ENCODE data around the gene GPC4. TPM values are rescaled to one million over a fixed set of nuclear protein-coding genes. Genes with fewer than 3 reads are reported as not detected.

GPC4 gene
- total and polyA plus RNA-seq, 2 donors (not counting 3 experiments of a cell fraction or from before 2014, with no cell fraction given), result 0.20 TPM; not detected in 1

DNA sequence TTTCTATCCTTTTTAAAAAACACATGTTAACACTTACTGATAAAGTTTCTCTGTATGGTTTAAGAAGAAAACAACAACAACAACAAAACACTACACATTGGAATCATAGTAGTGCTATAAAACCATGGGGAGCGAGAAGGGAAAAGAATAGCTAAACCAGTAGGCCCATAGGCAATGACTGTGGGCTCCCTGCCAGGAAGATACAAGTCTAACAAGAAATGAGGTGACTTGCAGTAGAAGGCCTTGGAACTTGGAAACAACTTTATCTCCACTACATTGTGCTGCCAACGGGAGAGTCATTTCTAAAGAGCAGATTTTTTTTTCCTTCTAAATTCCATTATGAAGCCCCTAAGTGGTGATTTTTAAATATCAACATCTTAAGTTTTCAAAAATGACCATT lies 78.0 kb downstream of the GPC4 start:
- intact Hi-C loops (cut with micrococcal nuclease), result loop anchor here (10.0 kb wide), 1 partner anchor 438 kb away; no protein-coding TSS in a partner anchor
- dilution Hi-C loops (cut with MboI; ENCODE audit: extremely low pct_ligation_motif_present, low sequenced_read_pairs), result no loop called here
- Histone ChIP-seq H3K9me3 (replicated peaks; ENCODE audit: control insufficient read depth, insufficient read depth, low read length) (no peaks in the 10 kb centered on the region), H3K27me3 (ENCODE audit: control insufficient read depth in 2 of 2, insufficient read depth in 2 of 2, low read length in 2 of 2) (no peaks in the 10 kb centered on the region), H3K27ac (ENCODE audit: insufficient read depth, low read depth, low read length) (no peak overlapping the region), H3K79me2 (ENCODE audit: control insufficient read depth, insufficient read depth, low read length) (no peaks in the 10 kb centered on the region), H3K9ac (replicated peaks; ENCODE audit: extremely low read depth, insufficient read depth, low read length) (no peak overlapping the region), H3K4me3 (replicated peaks in 1 of 3; ENCODE audit: insufficient read depth in 1 of 3, low read depth in 1 of 3, low read length in 3 of 3) (no peak overlapping the region), H3K4me2 (ENCODE audit: insufficient read depth, low read length) (no peak overlapping the region), H4K20me1 (replicated peaks; ENCODE audit: control insufficient read depth, extremely low read depth, insufficient read depth, low read length) (no peaks in the 10 kb centered on the region), H2AFZ (ENCODE audit: low read depth, low read length) (no peak overlapping the region), H3K9me1 (replicated peaks; ENCODE audit: control insufficient read depth, extremely low read depth, insufficient read depth, low read length) (no peaks in the 10 kb centered on the region), H3K4me1 (ENCODE audit: control insufficient read depth, extremely low read depth, insufficient read depth, low read length) (no peaks in the 10 kb centered on the region), H3K36me3 (ENCODE audit: control insufficient read depth in 2 of 2, extremely low read depth in 1 of 2, insufficient read depth in 2 of 2, low read length in 2 of 2) (no peaks in the 10 kb centered on the region)
- no peak for FAIRE-seq
- no TSS peak for BruUV-seq (replicated peaks)
- no peak for TF ChIP-seq FOS (IDR thresholded peaks at IDR 0.05; ENCODE audit: borderline replicate concordance, insufficient read depth, low read length)
- TF ChIP-seq, protein P1, sequence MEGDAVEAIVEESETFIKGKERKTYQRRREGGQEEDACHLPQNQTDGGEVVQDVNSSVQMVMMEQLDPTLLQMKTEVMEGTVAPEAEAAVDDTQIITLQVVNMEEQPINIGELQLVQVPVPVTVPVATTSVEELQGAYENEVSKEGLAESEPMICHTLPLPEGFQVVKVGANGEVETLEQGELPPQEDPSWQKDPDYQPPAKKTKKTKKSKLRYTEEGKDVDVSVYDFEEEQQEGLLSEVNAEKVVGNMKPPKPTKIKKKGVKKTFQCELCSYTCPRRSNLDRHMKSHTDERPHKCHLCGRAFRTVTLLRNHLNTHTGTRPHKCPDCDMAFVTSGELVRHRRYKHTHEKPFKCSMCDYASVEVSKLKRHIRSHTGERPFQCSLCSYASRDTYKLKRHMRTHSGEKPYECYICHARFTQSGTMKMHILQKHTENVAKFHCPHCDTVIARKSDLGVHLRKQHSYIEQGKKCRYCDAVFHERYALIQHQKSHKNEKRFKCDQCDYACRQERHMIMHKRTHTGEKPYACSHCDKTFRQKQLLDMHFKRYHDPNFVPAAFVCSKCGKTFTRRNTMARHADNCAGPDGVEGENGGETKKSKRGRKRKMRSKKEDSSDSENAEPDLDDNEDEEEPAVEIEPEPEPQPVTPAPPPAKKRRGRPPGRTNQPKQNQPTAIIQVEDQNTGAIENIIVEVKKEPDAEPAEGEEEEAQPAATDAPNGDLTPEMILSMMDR (IDR thresholded peaks at IDR 0.05; ENCODE audit: extremely low read depth in 1 of 2, insufficient read depth in 1 of 2, low read depth in 1 of 2, low read length in 2 of 2), result no peak
- no peak for TF ChIP-seq MYC (IDR thresholded peaks at IDR 0.05; ENCODE audit: low read depth, low read length)
- no peak for TF ChIP-seq POLR2A (IDR thresholded peaks at IDR 0.05; ENCODE audit: low read depth, low read length)
- TF ChIP-seq, protein P2, sequence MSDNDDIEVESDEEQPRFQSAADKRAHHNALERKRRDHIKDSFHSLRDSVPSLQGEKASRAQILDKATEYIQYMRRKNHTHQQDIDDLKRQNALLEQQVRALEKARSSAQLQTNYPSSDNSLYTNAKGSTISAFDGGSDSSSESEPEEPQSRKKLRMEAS (IDR thresholded peaks at IDR 0.05; ENCODE audit: insufficient read depth, insufficient read length), result no peak
- no peak for TF ChIP-seq JUN (IDR thresholded peaks at IDR 0.05; ENCODE audit: borderline replicate concordance, insufficient read depth, insufficient read length, low read depth)
- TF ChIP-seq GATA2 (IDR thresholded peaks at IDR 0.05; ENCODE audit: insufficient read depth, insufficient read length, low read depth, low read length), result no peak
- TF ChIP-seq POLR2AphosphoS5 (IDR thresholded peaks at IDR 0.05; ENCODE audit: insufficient read depth, low read depth, low read length), result no peak
- no peak for TF ChIP-seq EZH2 (IDR thresholded peaks at IDR 0.05; ENCODE audit: borderline replicate concordance, low read depth, low read length, severe bottlenecking)
- DNase-seq (ENCODE audit: low read depth, low spot score), result no peak
- ChIA-PET POLR2A (no interaction called here), CTCF (no interaction called here)

Measured in endothelial cell of umbilical vein (primary cell).